H1 (cell line): Measurements from ENCODE around the gene THRB. TPM values are rescaled to one million over a fixed set of nuclear protein-coding genes. Genes with fewer than 3 reads are reported as not detected.

Experiments
- CTCF ChIA-PET: fragments of 300-600 bp; sonication (Branson Sonifier 250); formaldehyde crosslinking; loops from one replicate; lab custom pipeline; 2021; ENCODE audit not compliant: partially characterized antibody; lab: Charles Lee
- POLR2A ChIA-PET: fragments of 300-600 bp; sonication (Branson Sonifier 250); formaldehyde crosslinking; loops from one replicate; lab custom pipeline; 2021; ENCODE audit warnings: inconsistent platforms; ENCODE audit not compliant: partially characterized antibody; lab: Charles Lee
- DNase-seq, 2 experiments: peaks; one replicate each; pipeline versions ENCODE4 v3.0.0 to v3.0.0-alpha.2; 2010 to 2022; ENCODE audit warnings: low spot score in 2 of 2, low read depth in 1 of 2, mixed read lengths in 1 of 2
- FAIRE-seq: peaks from 2 replicates; lab custom pipeline; 2011; peaks lifted over from hg19 to GRCh38; lab: Jason Lieb, UNC
- H2AFZ ChIP-seq: 2 replicates; pipeline ENCODE4 v1.8.1; 2012; ENCODE audit warnings: low read length, inconsistent platforms
- H2AK5ac ChIP-seq: 2 replicates; pipeline ENCODE4 v1.6.1; 2013; ENCODE audit warnings: low read depth, low read length
- H2BK120ac ChIP-seq: replicated peaks from 2 replicates; pipeline ENCODE3; 2013; ENCODE audit warnings: low read depth, low read length, inconsistent platforms
- H2BK12ac ChIP-seq: 2 replicates; pipeline ENCODE4 v1.6.1; 2013; ENCODE audit warnings: low read depth, low read length
- H2BK15ac ChIP-seq: 2 replicates; pipeline ENCODE4 v1.6.1; 2013; ENCODE audit warnings: low read length
- H2BK20ac ChIP-seq: 2 replicates; pipeline ENCODE4 v1.6.1; 2013; ENCODE audit warnings: low read length
- H2BK5ac ChIP-seq: 2 replicates; pipeline ENCODE4 v1.6.1; 2013; ENCODE audit warnings: low read depth, low read length
- H3K14ac ChIP-seq: 2 replicates; pipeline ENCODE4 v1.6.1; 2013; ENCODE audit warnings: inconsistent platforms; ENCODE audit not compliant: insufficient read length
- H3K18ac ChIP-seq: 2 replicates; pipeline ENCODE4 v1.6.1; 2013; ENCODE audit warnings: low read length; ENCODE audit errors: extremely low read depth
- H3K23ac ChIP-seq: 2 replicates; pipeline ENCODE4 v1.6.1; 2013; ENCODE audit warnings: inconsistent platforms; ENCODE audit not compliant: insufficient read length
- H3K23me2 ChIP-seq: 2 replicates; pipeline ENCODE4 v1.6.1; 2013; ENCODE audit warnings: low read depth, low read length
- H3K27ac ChIP-seq: 2 replicates; pipeline ENCODE4 v1.6.1; 2011; ENCODE audit warnings: low read depth, low read length, inconsistent platforms
- H3K27me3 ChIP-seq, 4 experiments: replicated peaks in 1 of 4; 1 replicate in 1 of 4; 2 replicates in 3 of 4; pipeline versions ENCODE4 v1.6.1 to v1.8.1; 2011 to 2013; ENCODE audit warnings: low read length in 3 of 4, mild to moderate bottlenecking in 3 of 4, inconsistent platforms in 2 of 4, mixed read lengths in 2 of 4, moderate library complexity in 1 of 4; ENCODE audit not compliant: control insufficient read depth in 3 of 4, insufficient read depth in 3 of 4; ENCODE audit errors: extremely low read depth in 1 of 4
- H3K36me3 ChIP-seq, 4 experiments: 2 replicates each; pipeline versions ENCODE4 v1.6.1 to v1.8.1; 2011 to 2013; ENCODE audit warnings: mild to moderate bottlenecking in 4 of 4, low read length in 3 of 4, moderate library complexity in 2 of 4, control low read depth in 1 of 4, inconsistent platforms in 1 of 4; ENCODE audit not compliant: insufficient read depth in 4 of 4, control insufficient read depth in 2 of 4
- H3K4ac ChIP-seq: replicated peaks from 2 replicates; pipeline ENCODE3; 2013; ENCODE audit warnings: low read length, low read depth, mixed read lengths, inconsistent platforms; ENCODE audit not compliant: insufficient read length
- H3K4me1 ChIP-seq, 4 experiments: replicated peaks in 1 of 4; 1 replicate in 1 of 4; 2 replicates in 3 of 4; pipeline versions ENCODE4 v1.6.1 to v1.8.1; 2011 to 2013; ENCODE audit warnings: low read length in 3 of 4, inconsistent platforms in 2 of 4, mixed read lengths in 1 of 4; ENCODE audit not compliant: insufficient read depth in 4 of 4, control insufficient read depth in 3 of 4
- H3K4me2 ChIP-seq, 2 experiments: 2 replicates each; pipeline versions ENCODE4 v1.6.1 to v1.8.1; 2011 to 2013; ENCODE audit warnings: low read depth in 2 of 2, low read length in 2 of 2, control low read depth in 1 of 2, inconsistent platforms in 1 of 2, mild to moderate bottlenecking in 1 of 2; ENCODE audit not compliant: insufficient read depth in 1 of 2
- H3K4me3 ChIP-seq, 4 experiments: fragments of 200-600, 300-600 bp in 1 of 4; sonication (generic), shearing (Covaris generic), sonication (Bioruptor Twin) in 1 of 4; 2 replicates each; pipeline versions ENCODE4 v1.5.1 to v1.8.1; 2011 to 2016; ENCODE audit warnings: low read length in 4 of 4, low read depth in 3 of 4, control low read depth in 2 of 4, inconsistent platforms in 2 of 4, mild to moderate bottlenecking in 2 of 4, mixed read lengths in 1 of 4, moderate library complexity in 1 of 4; ENCODE audit not compliant: insufficient read depth in 2 of 4; ENCODE audit errors: extremely low read depth in 1 of 4
- H3K56ac ChIP-seq: replicated peaks from 2 replicates; pipeline ENCODE3; 2013; ENCODE audit warnings: low read depth, mild to moderate bottlenecking, mixed read lengths, low read length, inconsistent platforms; ENCODE audit not compliant: insufficient read length
- H3K79me1 ChIP-seq: 2 replicates; pipeline ENCODE4 v1.6.1; 2013; ENCODE audit warnings: low read depth, low read length, control low read depth
- H3K79me2 ChIP-seq, 2 experiments: 2 replicates each; pipeline versions ENCODE4 v1.6.1 to v1.8.1; 2012 to 2013; ENCODE audit warnings: low read length in 2 of 2, mild to moderate bottlenecking in 2 of 2, inconsistent platforms in 1 of 2; ENCODE audit not compliant: insufficient read depth in 2 of 2, control insufficient read depth in 1 of 2
- H3K9ac ChIP-seq, 4 experiments: replicated peaks in 1 of 4; 1 replicate in 1 of 4; 2 replicates in 3 of 4; pipeline versions ENCODE4 v1.6.1 to v1.8.1; 2011 to 2013; ENCODE audit warnings: low read depth in 3 of 4, low read length in 3 of 4, control low read depth in 2 of 4, mild to moderate bottlenecking in 2 of 4, moderate library complexity in 2 of 4, inconsistent platforms in 1 of 4; ENCODE audit errors: extremely low read depth in 1 of 4
- H3K9me3 ChIP-seq, 2 experiments: 2 replicates each; pipeline versions ENCODE4 v1.6.1 to v1.8.1; 2012 to 2013; ENCODE audit warnings: mild to moderate bottlenecking in 2 of 2, moderate library complexity in 2 of 2, control low read depth in 1 of 2, inconsistent platforms in 1 of 2, low read depth in 1 of 2, low read length in 1 of 2, mixed read lengths in 1 of 2; ENCODE audit not compliant: insufficient read depth in 2 of 2
- H4K20me1 ChIP-seq, 2 experiments: replicated peaks in 1 of 2; 2 replicates each; pipeline versions ENCODE3 to v1.8.1; 2011 to 2013; ENCODE audit warnings: inconsistent platforms in 2 of 2, low read length in 2 of 2, mild to moderate bottlenecking in 1 of 2; ENCODE audit not compliant: insufficient read depth in 2 of 2, control insufficient read depth in 1 of 2
- H4K5ac ChIP-seq: 2 replicates; pipeline ENCODE4 v1.6.1; 2013; ENCODE audit warnings: low read length, low read depth, mixed read lengths, inconsistent platforms; ENCODE audit not compliant: insufficient read length
- H4K8ac ChIP-seq: 2 replicates; pipeline ENCODE4 v1.8.0; 2013; ENCODE audit warnings: mild to moderate bottlenecking, moderate library complexity, low read length, inconsistent platforms; ENCODE audit not compliant: insufficient read depth; ENCODE audit errors: extremely low read depth
- H4K91ac ChIP-seq: replicated peaks from 2 replicates; pipeline ENCODE3; 2013; ENCODE audit warnings: low read length, mixed read lengths, inconsistent platforms; ENCODE audit not compliant: insufficient read length
- CHD2 ChIP-seq: IDR thresholded peaks from 2 replicates; pipeline ENCODE4 v1.6.1; 2012; ENCODE audit warnings: low read length, improper control_type of control experiment
- CTBP2 ChIP-seq: IDR thresholded peaks from 2 replicates; pipeline ENCODE4 v1.7.0; 2011; ENCODE audit warnings: borderline replicate concordance, mild to moderate bottlenecking, moderate library complexity, mixed read lengths, low read length; ENCODE audit not compliant: insufficient read depth, insufficient read length
- MAFK ChIP-seq: IDR thresholded peaks from 2 replicates; pipeline ENCODE4 v1.6.1; 2012; ENCODE audit warnings: low read depth, mild to moderate bottlenecking, improper control_type of control experiment, low read length
- POLR2AphosphoS5 ChIP-seq: IDR thresholded peaks from 2 replicates; pipeline ENCODE4 v1.6.1; 2011; ENCODE audit warnings: low read depth, low read length
- RNF2 ChIP-seq: fragments of 200-900, 300-1000 bp; sonication (generic); IDR thresholded peaks from 2 replicates; pipeline ENCODE4 v1.7.1; 2016; ENCODE audit warnings: borderline replicate concordance, low read depth, mild to moderate bottlenecking, antibody characterized with exemption, low read length; ENCODE audit not compliant: poor library complexity, severe bottlenecking; ENCODE audit errors: missing control alignments
- SIN3A ChIP-seq, 2 experiments: IDR thresholded peaks in 1 of 2; conservative IDR thresholded peaks in 1 of 2; 2 replicates each; pipeline ENCODE4 v1.6.1; 2011 to 2012; ENCODE audit warnings: low read length in 2 of 2, improper control_type of control experiment in 1 of 2, low read depth in 1 of 2, mild to moderate bottlenecking in 1 of 2
- SP4 ChIP-seq: IDR thresholded peaks from 2 replicates; pipeline ENCODE4 v1.6.1; 2012; ENCODE audit warnings: low read length, inconsistent platforms
- TAF7 ChIP-seq: optimal IDR thresholded peaks from 2 replicates; pipeline ENCODE3; 2011; ENCODE audit warnings: low read depth, mild to moderate bottlenecking, inconsistent platforms, low read length, moderate library complexity, borderline replicate concordance
- WGBS, 2 experiments: shearing (Covaris generic) in 1 of 2; methylation state at CpG; one replicate each; pipeline versions ENCODE4 v1.1.6 to v1.1.7; 2013 to 2015; ENCODE audit warnings: low lambda C conversion rate in 2 of 2, mixed read lengths in 2 of 2, inconsistent platforms in 1 of 2, low coverage in 1 of 2, missing lambda C conversion rate in 1 of 2; ENCODE audit not compliant: insufficient replicate concordance in 2 of 2, insufficient coverage in 1 of 2, insufficient read length in 1 of 2; ENCODE audit errors: extremely low coverage in 1 of 2, missing lambda C conversion rate in 1 of 2; 5-methylcytosine and 5-hydroxymethylcytosine counted together
- polyA plus RNA-seq, 7 experiments: library from polyadenylated mRNA; depleted of rRNA in 3 of 7; stranded (reverse) in 5 of 7; unstranded in 2 of 7; fragments of >200 nt in 5 of 7; fragments of 200-250 nt in 2 of 7; gene quantifications; 1 replicate in 5 of 7; 2 replicates in 1 of 7; 4 replicates in 1 of 7; pipeline versions ENCODE4 v1.2.1 to v1.2.3, GENCODE V29; 2011 to 2013; ENCODE audit warnings: missing spikeins in 2 of 7, mixed read lengths in 2 of 7
- total RNA-seq: library from RNA; stranded (reverse); fragmentation: NEBNext Ultra II Directional; extraction: Animal tissue kit (Norgen Biotek cat#: 25700); gene quantifications from 2 replicates; pipeline ENCODE4 v1.2.1, GENCODE V29; 2021
- TF ChIP-seq, protein P1 (sequence below), 3 experiments: IDR thresholded peaks; 1 replicate in 2 of 3; 2 replicates in 1 of 3; pipeline versions ENCODE4 v1.5.1 to v1.6.1; 2011; ENCODE audit warnings: low read length in 3 of 3, mild to moderate bottlenecking in 3 of 3, inconsistent platforms in 2 of 3, low read depth in 1 of 3, moderate library complexity in 1 of 3; ENCODE audit not compliant: insufficient read depth in 1 of 3; ENCODE audit errors: control extremely low read depth in 1 of 3
- TF ChIP-seq, protein P2 (sequence below): IDR thresholded peaks from 2 replicates; pipeline ENCODE4 v1.6.1; 2011; ENCODE audit warnings: low read depth, mild to moderate bottlenecking, low read length; ENCODE audit not compliant: insufficient read depth

Gene THRB
- total and polyA plus RNA-seq, 2 of the 8 experiments (the other 6 are each of a cell fraction or from before 2014, with no cell fraction given) = 0.98 to 3.9 TPM

DNA sequence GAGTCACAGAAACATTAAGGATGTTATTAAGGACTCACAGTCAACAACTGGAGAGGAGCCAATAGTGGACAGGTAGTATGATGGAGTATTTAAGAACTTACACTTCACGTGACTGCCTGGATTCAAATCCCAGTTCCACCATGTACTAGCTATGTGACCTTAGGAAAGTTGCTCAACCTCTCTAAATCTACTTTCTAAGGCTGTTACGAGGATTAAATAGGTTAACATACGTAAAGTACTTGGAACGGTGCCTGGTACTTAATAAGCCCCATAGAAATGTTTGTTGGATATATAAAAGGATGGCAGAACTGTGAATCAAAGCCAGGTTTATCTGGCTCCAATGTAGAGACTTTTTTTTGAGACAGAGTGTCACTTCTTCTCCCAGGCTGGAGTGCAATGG is 24.4 kb downstream of the THRB start:
- H3K4ac ChIP-seq = no peak overlapping the region
- no peak overlapping the region for H3K27ac ChIP-seq
- no peak overlapping the region for H3K4me3 ChIP-seq
- no peak overlapping the region for H4K91ac ChIP-seq
- WGBS, 2 experiments = 94% methylated on average over 4 of the region's 4 CpGs; no CpG with 5 or more reads in 1 of the 2 experiments
- no peaks in the 10 kb centered on the region for H3K79me1 ChIP-seq
- ChIA-PET POLR2A (no interaction called here), CTCF (no interaction called here)
- H3K27me3 ChIP-seq = no peaks in the 10 kb centered on the region; a peak in 1 of 7 replicates
- no peaks in the 10 kb centered on the region for H3K23me2 ChIP-seq
- no peaks in the 10 kb centered on the region for H3K4me1 ChIP-seq
- H2AK5ac ChIP-seq = no peak overlapping the region
- H3K79me2 ChIP-seq = no peaks in the 10 kb centered on the region
- H3K9me3 ChIP-seq = peaks cover 0 to 4% of the 10 kb centered on the region in 2 experiments; a peak in 1 of 4 replicates
- no peak overlapping the region for H2AFZ ChIP-seq
- no peak overlapping the region for H2BK5ac ChIP-seq
- no peak overlapping the region for H3K14ac ChIP-seq
- no peak overlapping the region for H3K9ac ChIP-seq
- no peak overlapping the region for H3K23ac ChIP-seq
- no peak overlapping the region for H2BK12ac ChIP-seq
- DNase-seq (no peak), FAIRE-seq (no peak)
- H2BK15ac ChIP-seq = no peak overlapping the region
- no peak overlapping the region for H3K4me2 ChIP-seq
- H4K20me1 ChIP-seq = no peaks in the 10 kb centered on the region
- no peak overlapping the region for H4K5ac ChIP-seq
- no peak overlapping the region for H2BK20ac ChIP-seq
- peaks cover 0 to 4% (median 0%) of the 10 kb centered on the region in 4 experiments; a peak in 1 of 8 replicates for H3K36me3 ChIP-seq
- H2BK120ac ChIP-seq = no peak overlapping the region
- H4K8ac ChIP-seq = no peak overlapping the region
- H3K18ac ChIP-seq = no peak overlapping the region
- no peak overlapping the region for H3K56ac ChIP-seq
- TF ChIP-seq RNF2 = no peak
- no peak for TF ChIP-seq POLR2AphosphoS5
- TF ChIP-seq, protein P1, sequence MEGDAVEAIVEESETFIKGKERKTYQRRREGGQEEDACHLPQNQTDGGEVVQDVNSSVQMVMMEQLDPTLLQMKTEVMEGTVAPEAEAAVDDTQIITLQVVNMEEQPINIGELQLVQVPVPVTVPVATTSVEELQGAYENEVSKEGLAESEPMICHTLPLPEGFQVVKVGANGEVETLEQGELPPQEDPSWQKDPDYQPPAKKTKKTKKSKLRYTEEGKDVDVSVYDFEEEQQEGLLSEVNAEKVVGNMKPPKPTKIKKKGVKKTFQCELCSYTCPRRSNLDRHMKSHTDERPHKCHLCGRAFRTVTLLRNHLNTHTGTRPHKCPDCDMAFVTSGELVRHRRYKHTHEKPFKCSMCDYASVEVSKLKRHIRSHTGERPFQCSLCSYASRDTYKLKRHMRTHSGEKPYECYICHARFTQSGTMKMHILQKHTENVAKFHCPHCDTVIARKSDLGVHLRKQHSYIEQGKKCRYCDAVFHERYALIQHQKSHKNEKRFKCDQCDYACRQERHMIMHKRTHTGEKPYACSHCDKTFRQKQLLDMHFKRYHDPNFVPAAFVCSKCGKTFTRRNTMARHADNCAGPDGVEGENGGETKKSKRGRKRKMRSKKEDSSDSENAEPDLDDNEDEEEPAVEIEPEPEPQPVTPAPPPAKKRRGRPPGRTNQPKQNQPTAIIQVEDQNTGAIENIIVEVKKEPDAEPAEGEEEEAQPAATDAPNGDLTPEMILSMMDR (IDR thresholded peaks at IDR 0.05; ENCODE audit: control extremely low read depth in 1 of 3, insufficient read depth in 1 of 3, low read depth in 1 of 3, low read length in 3 of 3) = no peak
- no peak for TF ChIP-seq CTBP2
- no peak for TF ChIP-seq MAFK
- no peak for TF ChIP-seq CHD2
- TF ChIP-seq, protein P2, sequence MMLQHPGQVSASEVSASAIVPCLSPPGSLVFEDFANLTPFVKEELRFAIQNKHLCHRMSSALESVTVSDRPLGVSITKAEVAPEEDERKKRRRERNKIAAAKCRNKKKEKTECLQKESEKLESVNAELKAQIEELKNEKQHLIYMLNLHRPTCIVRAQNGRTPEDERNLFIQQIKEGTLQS = no peak
- no peak for TF ChIP-seq TAF7
- TF ChIP-seq SP4 = no peak
- TF ChIP-seq SIN3A (conservative IDR thresholded peaks at IDR 0.05 in 1 of 2, IDR thresholded peaks at IDR 0.05 in 1 of 2; ENCODE audit: low read depth in 1 of 2, low read length in 2 of 2) = no peak
